NCI-H1092 (cell line): ENCODE measurements around the gene DCTN5.
A peak's percentile ranks its signal among the peaks of the same experiment; 100 is the strongest.
"Not testable (repeated sequence)": the region's sequence is repeated elsewhere in the genome, so short reads cannot be mapped to it uniquely, and the experiment has no call there.

ENCODE experiments used
- DNase-seq: peaks from one replicate; lab custom pipeline; 2025; lab: John Stamatoyannopoulos, UW

Gene DCTN5

GRCh38 chr16:23640931-23641765 lies at the start of gene DCTN5, which contains the start of gene PALB2:
TSS of gene DCTN5 (plus strand) at chr16:23641466. CDS start at chr16:23641543, 77 bp downstream.
TSS of gene PALB2 (minus strand) at chr16:23641310. CDS start at chr16:23641157, 153 bp downstream.
- DNase-seq = peak; percentile 92

GRCh38 chr16:23594186-23594585 lies 47.1 kb upstream of the DCTN5 start:
- DNase-seq = no peak

- DNase-seq = no peak
Measured at GRCh38 chr16:23595246-23595950, 45.9 kb upstream of the DCTN5 start.

- peak; percentile 83 for DNase-seq
Measured at GRCh38 chr16:23595951-23596720, 45.1 kb upstream of the DCTN5 start, which contains the start of gene NDUFAB1. TSS of gene NDUFAB1 (minus strand) at chr16:23596316. CDS start at chr16:23596290, 26 bp downstream.

GRCh38 chr16:23597003-23597756 lies 44.1 kb upstream of the DCTN5 start:
- no peak for DNase-seq

GRCh38 chr16:23607726-23608125 lies 33.5 kb upstream of the DCTN5 start:
- no peak for DNase-seq

- no peak for DNase-seq
Measured at GRCh38 chr16:23608194-23608593, 33.1 kb upstream of the DCTN5 start.

GRCh38 chr16:23609929-23610328 lies 31.3 kb upstream of the DCTN5 start:
- no peak for DNase-seq

- DNase-seq = not testable (repeated sequence)
Measured at GRCh38 chr16:23610905-23611304, 30.4 kb upstream of the DCTN5 start.

- no peak for DNase-seq
Measured at GRCh38 chr16:23611936-23612335, 29.3 kb upstream of the DCTN5 start.

- DNase-seq = no peak
Measured at GRCh38 chr16:23615805-23616204, 25.5 kb upstream of the DCTN5 start.

- DNase-seq = no peak
Measured at GRCh38 chr16:23624092-23624491, 17.2 kb upstream of the DCTN5 start.

GRCh38 chr16:23629516-23629915 lies 11.8 kb upstream of the DCTN5 start:
- no peak for DNase-seq

GRCh38 chr16:23631874-23632273 lies 9.4 kb upstream of the DCTN5 start:
- not testable (repeated sequence) for DNase-seq

GRCh38 chr16:23634461-23635036 lies 6.7 kb upstream of the DCTN5 start:
- no peak for DNase-seq

GRCh38 chr16:23635958-23636357 lies 5.3 kb upstream of the DCTN5 start:
- no peak for DNase-seq

GRCh38 chr16:23640615-23640930 lies 693 bp upstream of the DCTN5 start:
- no peak for DNase-seq

- no peak for DNase-seq
Measured at GRCh38 chr16:23642246-23642774, 1.0 kb downstream of the DCTN5 start.

- no peak for DNase-seq
Measured at GRCh38 chr16:23650674-23651416, 9.6 kb downstream of the DCTN5 start.

GRCh38 chr16:23651943-23652468 lies 10.7 kb downstream of the DCTN5 start:
- DNase-seq = no peak
